Measurements from ENCODE around the gene MYOT.

GRCh38 chr5:137888863-137889759 lies 21.5 kb downstream of the MYOT start, which contains the start of gene PKD2L2:
- no peak for TF ChIP-seq CTCF (IDR thresholded peaks at IDR 0.05)
- no peak for TF ChIP-seq ZFX (IDR thresholded peaks at IDR 0.05; ENCODE audit: borderline replicate concordance)
